Stimulated activated naive CD8-positive, alpha-beta T cell treated with anti-CD3 and anti-CD28 coated beads, Interleukin-15, Interleukin-2, amounts not matched to agents 100 U/mL and 50 U/mL, for 24 hours (primary cell): ENCODE measurements around the gene MYT1.
"Not testable (repeated sequence)": the region's sequence is repeated elsewhere in the genome, so short reads cannot be mapped to it uniquely, and the experiment has no call there.

Source experiments
- ATAC-seq: fragments of 150-1000 bp; cut with Tn5 transposase; one replicate; pipeline ENCODE4 v1.10.0; 2021
- DNase-seq: peaks from one replicate; pipeline ENCODE4 v3.0.0; 2021

Gene MYT1

DNA sequence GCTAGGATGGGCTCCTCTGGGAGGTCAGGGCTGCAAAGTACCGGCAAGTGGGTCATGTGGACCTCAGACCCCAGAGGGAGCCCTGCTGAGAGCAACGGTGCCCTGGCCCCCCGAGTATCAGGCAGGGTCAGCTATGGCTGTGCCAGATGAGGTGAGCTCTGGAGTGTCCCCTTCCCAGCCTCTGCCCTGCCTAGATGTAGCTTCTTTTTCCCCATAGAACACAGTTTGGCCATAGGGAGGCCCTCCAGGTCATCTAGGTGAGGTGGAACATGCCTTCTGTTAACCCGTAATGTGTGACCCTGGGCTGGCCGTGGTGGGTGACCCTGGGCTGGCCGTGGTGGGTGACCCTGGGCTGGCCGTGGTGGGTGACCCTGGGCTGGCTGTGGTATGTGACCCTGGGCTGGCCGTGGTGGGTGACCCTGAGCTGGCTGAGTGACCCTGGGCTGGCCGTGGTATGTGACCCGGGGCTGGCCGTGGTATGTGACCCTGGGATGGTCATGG lies 70.1 kb downstream of the MYT1 start:
- no peak for ATAC-seq
- no peak for DNase-seq

DNA sequence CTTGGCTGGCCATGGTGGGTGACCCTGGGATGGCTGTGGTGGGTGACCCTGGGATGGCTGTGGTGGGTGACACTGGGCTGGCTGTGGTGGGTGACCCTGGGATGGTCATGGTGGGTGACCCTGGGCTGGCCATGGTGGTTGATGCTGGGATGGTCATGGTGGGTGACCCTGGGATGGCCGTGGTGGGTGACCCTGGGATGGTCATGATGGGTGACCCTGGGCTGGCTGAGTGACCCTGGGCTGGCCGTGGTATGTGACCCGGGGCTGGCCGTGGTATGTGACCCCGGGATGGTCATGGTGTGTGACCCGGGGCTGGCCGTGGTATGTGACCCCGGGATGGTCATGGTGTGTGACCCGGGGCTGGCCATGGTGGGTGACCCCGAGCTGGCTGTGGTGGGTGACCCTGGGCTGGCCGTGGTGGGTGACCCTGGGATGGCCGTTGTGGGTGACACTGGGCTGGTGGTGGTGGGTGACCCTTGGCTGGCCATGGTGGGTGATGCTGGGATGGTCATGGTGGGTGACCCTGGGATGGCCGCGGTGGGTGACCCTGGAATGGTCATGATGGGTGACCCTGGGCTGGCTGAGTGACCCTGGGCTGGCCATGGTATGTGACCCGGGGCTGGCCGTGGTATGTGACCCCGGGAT lies 70.8 kb downstream of the MYT1 start:
- ATAC-seq, DNase-seq: not testable (repeated sequence)

DNA sequence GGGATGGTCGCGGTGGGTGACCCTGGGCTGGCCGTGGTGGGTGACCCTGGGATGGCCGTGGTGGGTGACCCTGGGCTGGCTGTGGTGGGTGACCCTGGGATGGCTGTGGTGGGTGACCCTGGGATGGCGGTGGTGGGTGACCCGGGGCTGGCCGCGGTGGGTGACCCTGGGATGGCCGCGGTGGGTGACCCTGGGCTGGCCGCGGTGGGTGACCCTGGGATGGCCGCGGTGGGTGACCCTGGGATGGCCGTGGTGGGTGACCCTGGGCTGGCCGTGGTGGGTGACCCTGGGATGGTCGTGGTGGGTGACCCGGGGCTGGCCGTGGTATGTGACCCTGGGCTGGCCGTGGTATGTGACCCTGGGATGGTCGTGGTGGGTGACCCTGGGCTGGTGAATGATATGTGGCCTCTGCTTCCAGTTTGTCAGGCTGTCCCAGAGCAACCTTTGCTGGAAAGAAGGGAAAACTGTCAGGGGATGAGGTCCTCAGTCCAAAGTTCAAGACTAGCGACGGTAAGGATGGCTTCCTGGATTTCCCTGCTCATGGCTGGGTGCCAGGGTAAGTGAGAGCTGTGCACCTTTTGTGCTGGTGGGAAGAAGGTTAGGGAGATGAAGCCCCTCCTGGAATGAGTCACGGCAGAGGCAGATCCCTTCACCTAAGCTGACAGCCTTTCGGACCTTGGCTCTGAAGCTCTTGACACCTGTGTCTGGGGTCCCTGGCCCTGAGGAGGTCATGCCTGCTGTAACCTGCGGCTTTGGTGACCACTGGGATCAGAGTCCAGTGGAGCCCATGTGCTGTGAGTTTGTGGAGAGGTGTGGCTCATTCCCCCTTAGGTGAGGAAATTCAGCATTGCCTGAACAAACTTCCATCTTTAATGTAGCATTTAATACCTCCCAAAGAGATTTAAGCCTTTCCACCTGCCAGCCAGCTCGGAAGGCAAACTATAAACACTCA lies 72.2 kb downstream of the MYT1 start:
- no peak for DNase-seq
- ATAC-seq: no peak

DNA sequence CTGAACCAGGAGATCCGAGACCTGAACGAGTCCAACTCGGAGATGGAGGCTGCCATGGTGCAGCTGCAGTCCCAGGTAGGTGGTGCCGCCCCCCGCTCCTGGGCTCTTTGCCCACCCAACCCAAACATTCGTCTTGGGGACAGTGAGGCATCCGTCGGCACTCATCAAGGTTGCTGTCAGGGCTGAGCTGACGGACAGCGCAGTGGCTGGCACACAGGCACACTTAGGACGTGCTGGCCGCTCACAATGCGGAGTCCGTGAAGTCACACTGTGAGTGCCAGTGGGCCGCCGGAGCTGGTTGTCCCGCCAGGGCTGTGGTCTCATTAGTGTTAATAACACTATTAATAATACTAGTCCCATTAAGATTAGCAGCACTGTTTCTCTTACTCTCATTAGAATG lies 73.1 kb downstream of the MYT1 start:
- no peak for DNase-seq

DNA sequence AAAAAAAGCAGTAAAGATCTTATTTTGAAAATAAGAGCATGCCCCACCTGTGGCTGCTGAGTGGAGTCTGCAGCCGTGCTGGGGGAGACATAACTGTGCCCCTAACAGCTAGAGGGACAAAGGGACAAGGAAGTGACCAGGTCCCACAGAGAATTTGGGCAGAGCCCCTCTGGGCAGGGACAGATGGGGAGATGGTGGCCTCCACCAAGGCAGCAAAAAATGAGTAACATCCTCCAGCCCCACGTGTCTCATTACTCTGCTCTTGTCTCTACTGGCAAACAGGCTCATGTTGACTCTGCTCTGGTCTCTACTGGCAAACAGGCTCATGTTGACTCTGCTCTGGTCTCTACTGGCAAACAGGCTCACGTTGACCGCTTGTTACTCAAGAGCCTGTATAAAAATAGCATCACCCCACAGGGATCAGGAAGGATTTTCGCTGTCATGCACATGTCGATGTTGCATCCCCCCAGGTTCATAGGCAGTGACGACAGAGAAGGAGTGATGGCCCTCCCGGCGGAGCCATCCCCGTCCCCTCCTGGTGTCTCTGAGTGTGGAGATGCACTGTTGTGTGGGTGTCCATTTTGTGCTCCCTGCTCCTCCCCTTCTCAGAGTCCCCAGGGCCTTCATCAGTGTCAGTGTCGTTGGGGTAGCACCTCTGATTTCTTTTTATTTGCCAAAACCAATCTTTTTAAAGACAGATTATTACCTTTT lies 74.0 kb downstream of the MYT1 start:
- DNase-seq (no peak), ATAC-seq (no peak)

More for the DNA sequence above, 73.1 kb downstream of the MYT1 start:
- no peak for ATAC-seq

DNA sequence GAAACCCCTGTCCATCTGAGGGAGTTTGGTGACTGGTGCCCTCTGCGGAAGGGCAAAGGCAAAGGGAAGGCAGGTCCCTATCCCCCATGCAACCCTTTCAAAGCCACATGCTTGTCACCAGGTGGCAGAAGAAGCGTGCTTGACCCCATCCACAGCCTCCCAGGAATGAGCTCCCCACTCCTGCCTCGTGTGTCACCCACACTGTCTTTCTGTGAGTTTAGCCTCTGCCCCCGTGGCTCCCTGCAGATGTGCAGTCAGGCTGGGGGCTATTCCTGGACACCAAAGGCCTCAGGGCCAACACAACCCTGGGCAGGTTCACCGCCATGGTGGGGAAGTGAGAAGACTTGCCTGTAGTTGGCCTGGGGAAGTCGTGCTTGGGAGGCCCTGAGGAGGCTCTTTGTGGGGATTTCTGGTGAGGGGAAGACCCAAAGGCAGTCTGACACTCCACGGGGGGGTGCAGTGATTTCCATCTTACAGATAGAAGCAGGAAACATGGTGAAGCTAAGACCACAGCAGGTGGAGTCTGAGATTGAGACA lies 74.7 kb downstream of the MYT1 start:
- ATAC-seq (no peak), DNase-seq (no peak)

DNA sequence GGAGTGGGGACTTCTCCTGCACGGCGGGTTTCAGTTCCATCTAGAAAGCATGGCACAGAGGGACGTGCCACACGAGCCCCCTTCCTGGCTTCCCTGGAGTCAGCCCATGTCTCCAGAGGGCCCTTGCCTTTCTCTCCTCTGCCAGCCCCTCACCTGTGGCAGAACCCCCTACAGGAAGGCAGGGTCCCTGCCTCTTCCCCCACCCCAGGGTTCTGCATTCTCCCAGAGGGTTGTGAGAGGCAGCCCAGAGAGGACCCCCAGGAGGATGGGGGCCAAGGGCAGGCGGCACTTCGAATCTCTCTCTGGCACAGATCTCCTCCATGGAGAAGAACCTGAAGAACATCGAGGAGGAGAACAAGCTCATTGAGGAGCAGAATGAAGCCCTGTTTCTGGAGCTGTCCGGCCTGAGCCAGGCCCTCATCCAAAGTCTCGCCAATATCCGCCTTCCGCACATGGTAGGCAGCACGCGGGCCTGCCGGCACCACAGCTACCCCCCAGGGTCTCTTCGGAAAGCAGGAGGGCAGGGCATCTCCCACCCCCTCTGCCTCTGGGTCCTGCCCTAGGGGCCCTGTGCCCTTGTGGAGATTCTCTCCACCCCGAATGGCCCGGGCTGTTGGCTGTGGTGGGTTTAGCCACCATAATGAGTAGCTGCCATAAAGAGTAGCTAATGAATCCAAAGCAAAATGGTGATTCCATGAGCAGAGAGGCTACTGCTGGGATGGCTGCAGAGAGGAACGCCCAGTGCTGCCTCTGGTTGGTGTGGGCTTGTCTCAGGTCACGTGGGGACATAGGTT lies 75.4 kb downstream of the MYT1 start:
- DNase-seq (no peak), ATAC-seq (no peak)

DNA sequence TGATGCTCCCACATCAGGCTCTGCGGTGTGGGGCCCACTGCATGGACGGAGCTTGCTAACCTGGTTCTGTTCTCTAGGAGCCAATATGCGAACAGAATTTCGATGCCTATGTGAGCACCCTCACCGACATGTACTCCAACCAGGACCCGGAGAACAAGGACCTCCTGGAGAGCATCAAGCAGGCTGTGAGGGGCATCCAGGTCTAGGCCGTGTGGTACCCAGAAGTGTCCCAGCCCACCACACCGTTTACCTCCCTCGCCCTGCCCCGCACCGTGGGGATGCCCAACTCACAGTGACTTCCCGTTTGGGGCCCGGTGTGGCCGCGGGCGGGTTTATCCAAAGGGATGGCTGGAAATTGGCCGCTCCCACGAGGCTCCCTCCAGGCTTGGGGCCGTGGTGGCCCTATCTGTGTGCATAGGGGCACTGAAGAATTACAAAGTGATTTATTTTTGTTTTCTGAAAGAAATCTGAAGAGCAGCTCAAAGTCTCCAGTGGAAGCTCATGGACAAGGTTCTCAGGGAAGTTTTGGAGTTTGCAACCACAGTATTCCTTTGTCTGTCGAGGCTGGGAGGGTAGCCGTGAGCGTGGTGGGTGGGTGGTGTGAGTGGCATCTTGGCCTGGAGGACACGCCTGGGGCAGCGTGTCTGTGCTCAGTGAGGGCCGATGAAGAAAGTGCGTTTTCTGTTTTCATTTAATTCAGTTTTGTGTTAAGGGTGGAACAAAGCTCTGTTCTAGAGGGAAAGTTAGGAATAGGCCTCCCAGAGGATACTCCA lies 76.2 kb downstream of the MYT1 start:
- DNase-seq (no peak), ATAC-seq (no peak)

DNA sequence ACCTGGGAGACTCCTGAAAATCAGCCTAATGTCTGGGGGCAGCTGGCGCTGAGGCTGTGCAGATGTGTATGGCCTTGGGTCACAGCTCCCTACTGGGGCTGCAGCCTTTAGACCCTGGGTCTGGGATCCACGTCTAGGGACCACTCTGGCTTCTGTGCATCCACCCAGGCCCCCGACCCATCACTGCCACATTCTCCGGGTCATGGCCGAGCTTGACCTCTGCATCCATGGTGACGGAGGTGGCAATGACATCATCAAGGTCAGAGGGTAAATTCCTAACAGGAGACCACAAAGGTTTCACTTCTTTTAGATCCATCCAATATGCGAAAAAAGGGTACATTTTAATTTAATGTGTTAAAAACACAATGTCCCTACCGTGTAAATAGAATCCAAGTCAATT lies 76.8 kb downstream of the MYT1 start:
- ATAC-seq: no peak
- no peak for DNase-seq

DNA sequence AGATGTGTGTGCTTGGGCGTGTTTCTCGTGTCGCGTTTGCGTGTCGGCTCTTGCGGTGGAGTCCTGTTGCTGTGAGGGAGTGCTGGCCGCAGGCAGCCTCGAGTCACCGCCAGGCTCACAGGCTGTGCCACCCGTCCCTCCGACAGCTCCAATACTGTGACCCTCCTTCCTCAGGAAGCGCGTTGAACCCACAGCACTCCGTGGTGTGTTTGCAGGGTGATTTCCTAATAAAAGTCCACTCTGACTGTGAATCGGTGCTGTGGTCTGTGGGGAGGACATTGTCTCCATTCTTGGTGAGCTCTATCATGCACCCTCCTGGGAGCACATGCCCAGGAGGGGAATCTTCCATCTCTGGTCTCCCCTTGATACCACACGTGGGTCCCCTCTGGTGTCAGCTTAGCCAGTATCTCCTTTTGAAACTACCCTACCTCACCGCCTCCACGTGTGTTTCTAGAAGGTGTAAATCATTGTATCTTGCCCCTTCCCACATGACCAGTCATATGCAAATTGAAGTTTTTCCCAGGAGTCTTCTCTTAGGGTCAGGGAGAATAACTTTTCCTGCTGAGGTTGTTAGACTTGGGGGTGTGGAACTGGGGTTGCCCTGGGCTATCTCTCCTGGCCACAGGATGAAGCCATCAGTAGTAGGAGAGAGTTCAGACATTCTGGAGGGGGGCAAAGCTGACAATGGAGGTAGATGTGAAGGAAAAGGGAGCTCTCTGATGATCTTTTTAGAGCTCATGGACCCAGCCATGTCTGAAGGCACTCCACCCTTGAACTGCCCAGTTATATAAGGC lies 77.9 kb downstream of the MYT1 start:
- DNase-seq: no peak
- ATAC-seq: no peak

DNA sequence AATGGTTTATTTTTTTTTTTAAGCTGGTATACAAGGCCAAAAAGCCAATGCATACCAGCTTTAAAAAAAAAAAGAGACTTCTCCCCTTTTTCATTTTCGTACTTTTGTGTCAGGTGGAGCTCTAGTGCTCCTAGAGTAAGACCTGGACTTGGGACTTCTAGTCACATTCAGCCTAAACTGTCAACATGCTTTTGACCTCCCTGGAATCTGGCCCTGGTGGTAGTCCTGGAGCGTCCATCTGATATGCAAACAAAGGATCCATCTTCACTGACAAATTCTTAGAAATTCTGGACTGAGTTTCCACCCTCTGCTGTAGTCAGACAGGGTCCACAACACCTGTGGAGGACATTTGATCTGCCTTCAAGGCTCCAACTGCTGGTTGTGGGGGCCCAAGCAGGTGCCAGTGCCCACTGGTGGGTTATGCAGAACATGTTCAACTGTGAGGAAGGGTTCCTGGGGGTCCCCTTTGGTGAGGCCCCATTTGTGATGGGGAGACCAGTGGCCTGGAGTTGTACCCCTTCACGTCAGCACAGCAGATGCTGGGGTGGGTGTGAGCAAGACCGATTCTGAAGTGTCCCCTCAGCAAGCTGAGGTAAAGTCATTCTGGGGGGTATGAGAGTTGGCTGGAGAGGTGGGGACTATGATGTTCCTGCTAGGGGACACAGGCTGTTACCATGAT lies 78.7 kb downstream of the MYT1 start:
- DNase-seq (no peak), ATAC-seq (no peak)

DNA sequence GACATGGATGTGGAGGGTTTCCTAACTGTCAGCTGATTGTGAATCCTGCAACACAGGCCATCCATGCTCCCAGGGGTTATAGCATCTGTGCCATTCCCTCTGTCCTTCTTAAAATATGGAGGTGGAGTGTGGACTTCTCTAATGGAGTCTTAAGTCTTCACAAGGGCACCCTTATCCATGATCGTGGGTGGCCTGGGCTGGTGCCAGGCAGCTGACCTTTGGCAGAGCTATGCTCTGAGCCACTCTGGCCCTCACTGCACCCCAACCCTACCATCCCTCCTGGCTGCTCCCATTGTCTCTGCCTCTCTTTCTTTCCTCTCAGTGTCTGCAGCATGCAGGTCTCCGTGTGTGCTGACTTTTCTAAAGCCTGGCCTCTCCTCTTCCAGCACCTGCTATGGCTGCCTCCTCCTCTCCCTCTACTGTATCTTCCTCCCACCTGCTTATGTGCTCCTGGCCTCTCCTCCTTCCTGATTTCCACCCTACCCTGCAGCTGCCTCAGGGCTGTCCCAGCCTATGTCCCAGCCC lies 80.1 kb downstream of the MYT1 start:
- no peak for ATAC-seq
- no peak for DNase-seq

DNA sequence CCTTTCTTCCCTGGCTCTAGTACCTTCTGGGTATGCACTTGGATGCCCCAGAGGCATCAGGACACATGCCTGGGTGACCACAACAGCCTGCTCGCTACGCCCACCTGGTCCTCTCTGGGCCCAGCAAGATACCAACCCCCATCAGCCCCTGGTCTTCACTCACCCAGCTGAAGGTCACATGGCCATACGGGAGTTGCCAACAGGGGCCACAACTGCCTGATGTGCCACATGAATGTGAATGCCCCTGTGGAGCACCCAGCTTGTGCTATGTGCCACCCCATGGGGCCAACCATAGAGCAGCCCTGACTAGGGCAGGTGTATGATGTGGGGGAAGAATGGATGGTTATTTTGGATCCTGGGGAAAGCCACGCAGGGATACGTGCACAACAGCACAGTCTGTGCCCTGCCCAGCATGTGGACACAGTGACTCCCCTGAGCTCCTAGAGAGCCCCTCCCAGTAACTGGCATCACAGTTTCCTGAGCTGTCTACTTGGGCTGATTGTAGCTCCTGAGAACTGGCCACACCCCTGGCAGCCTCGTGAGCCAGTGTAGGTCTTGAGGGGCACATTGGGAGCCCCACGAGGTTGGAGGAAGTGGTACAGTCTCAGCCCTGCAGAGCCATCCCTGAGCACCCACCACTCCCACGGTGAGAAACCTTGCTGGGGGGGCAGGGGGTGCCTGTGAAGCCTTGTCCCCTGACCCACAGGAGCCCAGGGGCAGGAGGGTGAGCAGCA lies 80.8 kb downstream of the MYT1 start:
- ATAC-seq: no peak

DNA sequence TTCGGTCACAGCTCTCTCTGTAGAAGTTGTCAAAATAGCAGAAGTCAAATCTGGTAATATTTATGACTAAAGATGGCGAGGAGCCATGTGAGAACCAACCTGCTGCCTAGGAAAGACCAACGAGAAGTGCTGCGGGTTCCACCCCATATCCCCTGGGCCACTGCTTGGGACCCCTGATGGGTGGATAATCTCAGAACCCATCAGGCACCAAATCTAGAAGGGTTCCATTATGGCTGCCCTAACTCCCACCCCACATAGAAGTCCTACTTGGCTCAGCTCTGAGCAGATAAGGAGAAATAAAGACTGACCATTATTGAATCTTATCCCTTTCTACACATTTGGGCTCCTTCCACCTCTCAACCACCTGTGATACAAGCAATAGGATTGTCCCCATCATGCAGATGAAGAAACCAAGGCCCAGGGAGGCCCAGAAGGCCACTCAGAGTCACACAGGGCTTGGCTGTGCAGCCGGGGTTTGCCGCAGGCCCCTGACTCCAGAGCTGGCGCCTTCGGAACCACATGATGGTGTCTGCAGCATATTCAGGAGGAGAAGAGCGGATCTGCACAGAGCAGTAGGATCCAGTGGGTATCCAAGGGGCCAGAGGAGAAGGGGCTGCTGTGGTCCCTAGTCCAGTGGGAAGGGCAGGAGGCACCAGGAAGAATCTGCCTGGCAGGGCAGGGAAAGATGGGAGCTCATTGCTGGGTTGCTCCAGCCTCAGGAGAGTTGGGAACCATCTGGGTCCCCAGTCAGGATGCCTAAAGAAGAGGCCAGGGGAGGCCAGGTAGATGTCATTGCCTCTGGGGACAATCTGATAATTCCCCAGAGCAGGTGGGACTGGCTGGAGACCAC lies 81.7 kb downstream of the MYT1 start:
- DNase-seq (no peak), ATAC-seq (no peak)

More for the DNA sequence above, 80.8 kb downstream of the MYT1 start:
- DNase-seq: no peak

DNA sequence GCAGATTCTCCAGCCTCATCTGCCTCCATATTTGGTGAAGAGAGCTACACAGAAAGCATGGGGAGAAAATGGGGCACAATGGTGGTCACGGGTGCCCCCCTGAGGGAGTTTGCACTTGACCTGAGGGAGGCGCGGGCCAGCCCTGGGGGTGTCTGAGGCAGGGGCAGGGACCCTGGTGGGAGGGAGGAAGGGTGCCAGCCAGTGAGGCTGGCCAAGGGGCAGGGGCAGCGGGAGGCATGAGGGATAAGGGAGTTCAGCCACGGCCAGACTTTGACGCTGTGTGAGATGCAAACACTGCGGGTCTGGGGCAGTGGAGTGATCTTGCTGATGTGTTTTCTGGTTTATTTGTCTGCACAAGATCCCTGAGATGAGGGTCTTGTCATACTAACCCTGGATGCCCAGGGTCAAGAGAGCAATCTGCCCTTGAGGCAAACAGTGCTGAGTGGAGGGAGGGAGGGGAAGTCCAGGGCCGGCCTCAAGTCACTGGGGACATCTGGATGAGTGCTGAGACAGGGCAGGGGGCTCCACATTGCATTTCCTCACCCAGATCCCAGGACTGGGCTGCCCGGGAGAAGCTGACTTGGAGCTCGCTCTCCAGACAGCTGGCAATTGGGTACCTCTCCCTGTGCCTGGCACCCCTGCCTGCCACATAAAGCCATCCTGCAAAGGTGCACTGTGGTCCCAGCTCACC lies 82.5 kb downstream of the MYT1 start:
- ATAC-seq: no peak
- no peak for DNase-seq

DNA sequence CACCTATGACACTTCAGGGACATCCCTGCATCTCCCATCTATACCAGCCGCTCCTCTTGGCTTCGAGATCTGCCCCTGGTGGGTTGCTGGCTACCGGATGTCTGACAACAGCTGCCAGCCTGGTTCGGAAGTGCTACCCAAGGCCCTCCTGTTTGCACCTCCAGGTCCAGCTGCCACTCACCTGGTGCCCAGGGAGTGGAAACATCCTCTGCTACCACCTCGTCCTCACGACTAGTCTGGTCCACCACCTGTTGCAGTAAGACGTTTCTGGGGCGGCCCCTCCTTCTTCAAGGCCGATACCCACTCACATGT lies 83.0 kb downstream of the MYT1 start:
- DNase-seq (no peak), ATAC-seq (no peak)
